Uterus (tissue), 4 donors: ENCODE measurements around the gene PTPN6. TPM values are rescaled to one million over a fixed set of nuclear protein-coding genes. Genes with fewer than 3 reads are reported as not detected.

Experiments
- DNase-seq, 2 donors: peaks; one replicate each; pipeline ENCODE4 v3.0.0-alpha.2; 2019 to 2020
- H3K27ac ChIP-seq, 2 donors: fragments of 200-600 bp; sonication (generic); 1 replicate in 1 of 2; 2 replicates in 1 of 2; pipeline ENCODE4 v1.5.1; 2016 to 2018
- H3K27me3 ChIP-seq, 2 donors: fragments of 200-600 bp; sonication (generic); one replicate each; pipeline ENCODE4 v1.5.1; 2018 to 2019; ENCODE audit warnings: control low read depth in 1 of 2
- H3K36me3 ChIP-seq, 2 donors: fragments of 200-600 bp; sonication (generic); one replicate each; pipeline ENCODE4 v1.5.1; 2019; ENCODE audit warnings: control low read depth in 1 of 2
- H3K4me1 ChIP-seq, 2 donors: fragments of 200-600 bp; sonication (generic); one replicate each; pipeline ENCODE4 v1.5.1; 2018 to 2019; ENCODE audit warnings: control low read depth in 1 of 2
- H3K4me3 ChIP-seq, 2 donors: fragments of 200-600 bp; sonication (generic); 1 replicate in 1 of 2; 2 replicates in 1 of 2; pipeline ENCODE4 v1.5.1; 2018 to 2019; ENCODE audit warnings: mild to moderate bottlenecking in 1 of 2
- H3K9me3 ChIP-seq, 2 donors: fragments of 200-600 bp; sonication (generic); one replicate each; pipeline ENCODE4 v1.5.1; 2019; ENCODE audit warnings: control low read depth in 1 of 2
- POLR2A ChIP-seq, 2 donors: fragments of 450-650 bp; IDR thresholded peaks; one replicate each; pipeline ENCODE4 v1.6.1; 2016; ENCODE audit warnings: antibody characterized with exemption in 2 of 2, mild to moderate bottlenecking in 1 of 2, moderate library complexity in 1 of 2
- intact Hi-C: fragments of 100-400 bp; cut with DNase I; formaldehyde crosslinking; loops from one replicate; pipeline ENCODE4 v1.15.1; 2023; ENCODE audit warnings: low total_unique reads
- total RNA-seq, 4 donors: library from RNA; depleted of rRNA in 3 of 4; stranded (reverse); fragments of >200 nt in 3 of 4; gene quantifications; one replicate each; pipeline versions ENCODE4 v1.1.0 to v1.2.4, GENCODE V29; 2014 to 2023
- TF ChIP-seq, protein P1 (sequence below), 4 experiments: fragments of 200-600 bp in 2 of 4; fragments of 450-650 bp in 2 of 4; sonication (generic) in 2 of 4; IDR thresholded peaks; one replicate each; pipeline ENCODE4 v1.5.1; 2016 to 2019; ENCODE audit warnings: antibody characterized with exemption in 4 of 4, mild to moderate bottlenecking in 2 of 4, moderate library complexity in 1 of 4
- donor health status: DM: yes; HTN: yes; CAD: no.

The PTPN6 gene
- total RNA-seq, 4 donors from 2014 or later, result 0.59 to 19.8 (median 5.9) TPM

DNA sequence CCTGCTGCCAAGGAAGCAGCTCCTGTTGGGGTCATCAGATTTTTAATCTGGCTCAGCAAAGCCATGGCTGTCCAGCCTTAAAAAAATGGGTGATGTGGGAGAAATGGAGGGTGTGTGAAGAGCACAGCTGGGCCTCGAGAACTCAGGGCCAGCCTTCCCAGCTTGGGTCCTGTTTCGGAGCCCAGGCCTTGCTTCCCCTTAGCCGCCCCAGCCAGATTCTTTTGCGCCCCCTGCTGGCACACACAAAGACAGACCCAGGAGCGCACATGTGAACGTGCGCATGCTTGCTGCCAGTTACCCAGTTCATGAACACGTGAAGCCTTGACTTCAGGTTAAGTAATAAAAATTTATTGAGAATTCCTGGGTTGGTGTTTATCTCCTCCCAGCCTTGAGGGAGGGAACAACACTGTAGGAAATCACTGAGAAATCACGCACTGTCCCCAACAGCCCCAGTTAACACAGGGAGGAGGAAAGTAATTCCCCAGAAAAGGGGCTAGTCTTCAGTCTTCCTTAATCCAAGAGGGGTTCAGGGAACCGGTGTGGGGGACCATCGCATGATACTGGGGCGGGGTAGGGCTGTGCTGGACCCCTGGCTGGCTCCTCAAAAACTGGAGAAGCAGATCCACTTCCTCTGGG lies 14.0 kb downstream of the PTPN6 start:
- Histone ChIP-seq H3K9me3 (no peaks in the 10 kb centered on the region), H3K36me3 (no peaks in the 10 kb centered on the region), H3K4me3 (no peak overlapping the region), H3K27ac (peak overlapping the region; percentile 63 to 69), H3K27me3 (no peaks in the 10 kb centered on the region), H3K4me1 (peaks cover 9 to 15% of the 10 kb centered on the region in 2 donors)
- TF ChIP-seq, protein P1, sequence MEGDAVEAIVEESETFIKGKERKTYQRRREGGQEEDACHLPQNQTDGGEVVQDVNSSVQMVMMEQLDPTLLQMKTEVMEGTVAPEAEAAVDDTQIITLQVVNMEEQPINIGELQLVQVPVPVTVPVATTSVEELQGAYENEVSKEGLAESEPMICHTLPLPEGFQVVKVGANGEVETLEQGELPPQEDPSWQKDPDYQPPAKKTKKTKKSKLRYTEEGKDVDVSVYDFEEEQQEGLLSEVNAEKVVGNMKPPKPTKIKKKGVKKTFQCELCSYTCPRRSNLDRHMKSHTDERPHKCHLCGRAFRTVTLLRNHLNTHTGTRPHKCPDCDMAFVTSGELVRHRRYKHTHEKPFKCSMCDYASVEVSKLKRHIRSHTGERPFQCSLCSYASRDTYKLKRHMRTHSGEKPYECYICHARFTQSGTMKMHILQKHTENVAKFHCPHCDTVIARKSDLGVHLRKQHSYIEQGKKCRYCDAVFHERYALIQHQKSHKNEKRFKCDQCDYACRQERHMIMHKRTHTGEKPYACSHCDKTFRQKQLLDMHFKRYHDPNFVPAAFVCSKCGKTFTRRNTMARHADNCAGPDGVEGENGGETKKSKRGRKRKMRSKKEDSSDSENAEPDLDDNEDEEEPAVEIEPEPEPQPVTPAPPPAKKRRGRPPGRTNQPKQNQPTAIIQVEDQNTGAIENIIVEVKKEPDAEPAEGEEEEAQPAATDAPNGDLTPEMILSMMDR (IDR thresholded peaks at IDR 0.05), result peak; percentile 85 to 92 (median 88)
- no peak for TF ChIP-seq POLR2A (IDR thresholded peaks at IDR 0.05)
- intact Hi-C loops, result no loop called here
- DNase-seq, result peak; percentile 86 to 87

- H3K4me1 ChIP-seq, result peaks cover 9 to 15% of the 10 kb centered on the region in 2 donors
These were observed 14.6 kb downstream of the PTPN6 start for GRCh38 chr12:6965714-6966113.

DNA sequence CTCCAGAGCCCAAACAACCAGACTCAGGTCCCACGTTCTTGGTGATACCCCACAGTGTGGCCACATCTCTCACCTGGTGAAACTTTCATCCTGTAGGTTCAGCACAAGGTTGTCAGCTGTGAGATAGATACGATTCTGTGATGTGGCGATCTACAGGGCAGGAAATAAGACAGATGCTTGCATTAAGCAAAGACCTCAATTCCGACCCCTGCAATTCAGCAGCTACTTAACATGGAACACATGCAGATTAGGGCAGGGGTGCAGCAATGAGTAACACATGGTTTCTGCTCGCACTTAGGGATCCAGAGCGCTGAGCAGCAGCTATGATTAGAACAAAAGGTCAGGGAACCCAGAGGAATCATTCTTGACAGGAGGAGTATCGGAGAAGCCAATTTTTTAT lies 15.2 kb downstream of the PTPN6 start:
- DNase-seq, result no peak
- Histone ChIP-seq H3K9me3 (no peaks in the 10 kb centered on the region), H3K4me1 (peaks cover 9 to 15% of the 10 kb centered on the region in 2 donors), H3K27me3 (no peaks in the 10 kb centered on the region), H3K27ac (no peak overlapping the region), H3K4me3 (no peak overlapping the region), H3K36me3 (no peaks in the 10 kb centered on the region)
- intact Hi-C loops, result no loop called here
- TF ChIP-seq, protein P1 (IDR thresholded peaks at IDR 0.05), result no peak
- no peak for TF ChIP-seq POLR2A (IDR thresholded peaks at IDR 0.05)

More at GRCh38 chr12:6965714-6966113, 14.6 kb downstream of the PTPN6 start:
- no peak for DNase-seq
- TF ChIP-seq, protein P1 (IDR thresholded peaks at IDR 0.05), result no peak
- TF ChIP-seq POLR2A (IDR thresholded peaks at IDR 0.05), result no peak
- Histone ChIP-seq H3K27me3 (no peaks in the 10 kb centered on the region), H3K9me3 (no peaks in the 10 kb centered on the region), H3K36me3 (no peaks in the 10 kb centered on the region), H3K27ac (peak overlapping the region; percentile 46 to 63), H3K4me3 (no peak overlapping the region)
- intact Hi-C loops, result no loop called here

- Histone ChIP-seq H3K27me3 (no peaks in the 10 kb centered on the region), H3K4me3 (no peak overlapping the region), H3K4me1 (peaks cover 7 to 15% of the 10 kb centered on the region in 2 donors), H3K36me3 (no peaks in the 10 kb centered on the region), H3K27ac (no peak overlapping the region), H3K9me3 (no peaks in the 10 kb centered on the region)
- no peak for DNase-seq
- TF ChIP-seq, protein P1 (IDR thresholded peaks at IDR 0.05), result no peak
- intact Hi-C loops, result no loop called here
These were observed 16.5 kb downstream of the PTPN6 start for GRCh38 chr12:6967651-6968100.

DNA sequence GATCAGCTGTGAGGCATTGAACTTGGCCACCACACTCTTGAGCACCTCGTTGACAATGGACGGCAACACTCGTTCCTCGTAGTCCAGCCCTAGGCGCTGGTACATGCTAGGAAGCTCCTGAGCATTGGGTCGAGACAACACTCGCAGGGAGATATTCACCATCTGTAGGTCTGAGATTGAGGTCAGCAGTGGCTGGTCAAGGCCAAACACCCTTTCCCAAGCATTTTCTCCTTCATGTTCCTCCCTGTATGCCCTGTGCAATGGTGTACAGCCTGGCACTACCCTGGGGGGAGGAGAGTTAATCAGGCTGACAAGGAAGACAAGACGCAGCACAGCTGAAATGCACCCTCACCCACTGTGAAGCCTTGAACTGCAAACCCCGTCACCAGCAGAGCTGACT lies 17.3 kb downstream of the PTPN6 start:
- Histone ChIP-seq H3K27ac (no peak overlapping the region), H3K4me1 (peaks cover 7 to 15% of the 10 kb centered on the region in 2 donors), H3K36me3 (no peaks in the 10 kb centered on the region), H3K4me3 (no peak overlapping the region), H3K9me3 (no peaks in the 10 kb centered on the region), H3K27me3 (no peaks in the 10 kb centered on the region)
- TF ChIP-seq, protein P1 (IDR thresholded peaks at IDR 0.05), result no peak
- TF ChIP-seq POLR2A (IDR thresholded peaks at IDR 0.05), result no peak
- intact Hi-C loops, result no loop called here
- no peak for DNase-seq
